Measurements from ENCODE around the gene VWA3A.
"Not testable (repeated sequence)": the region's sequence is repeated elsewhere in the genome, so short reads cannot be mapped to it uniquely, and the experiment has no call there.

GRCh38 chr16:22172642-22173041, 80.3 kb downstream of the VWA3A start:
- not testable (repeated sequence) for TF ChIP-seq CTCF (conservative IDR thresholded peaks at IDR 0.05; ENCODE audit: low read depth, low read length); EZH2 (IDR thresholded peaks at IDR 0.05; ENCODE audit: low read length, unreplicated experiment); EZH2phosphoT487 (IDR thresholded peaks at IDR 0.05; ENCODE audit: borderline replicate concordance, low read length)
